RWPE2 (cell line): ENCODE data around the gene DDRGK1.
"Not testable (repeated sequence)": the region's sequence is repeated elsewhere in the genome, so short reads cannot be mapped to it uniquely, and the experiment has no call there.

Source experiments
- ATAC-seq: fragments of 200-7000 bp; cut with Tn5 transposase; 3 replicates; pipeline ENCODE4 v1.9.1; 2021; ENCODE audit warnings: low read depth
- DNase-seq: peaks from one replicate; pipeline ENCODE4 v3.0.0-alpha.2; 2020; ENCODE audit warnings: low spot score
- H3K27ac ChIP-seq: fragments of 450-650 bp; 2 replicates; pipeline ENCODE4 v1.5.1; 2017; ENCODE audit warnings: mild to moderate bottlenecking; ENCODE audit not compliant: poor library complexity, severe bottlenecking
- H3K27me3 ChIP-seq: fragments of 250-450 bp; sonication (Bioruptor Pico); 2 replicates; pipeline ENCODE4 v1.5.1; 2021; ENCODE audit warnings: mild to moderate bottlenecking, moderate library complexity; ENCODE audit not compliant: insufficient read depth, poor library complexity, severe bottlenecking
- H3K36me3 ChIP-seq: fragments of 250-450 bp; sonication (Bioruptor Pico); 2 replicates; pipeline ENCODE4 v1.5.1; 2020; ENCODE audit warnings: low read depth, mild to moderate bottlenecking, moderate library complexity
- H3K4me1 ChIP-seq: fragments of 250-450 bp; sonication (Bioruptor Pico); 2 replicates; pipeline ENCODE4 v1.5.1; 2021; ENCODE audit warnings: mild to moderate bottlenecking, moderate library complexity; ENCODE audit not compliant: insufficient read depth, poor library complexity, severe bottlenecking
- H3K4me3 ChIP-seq: fragments of 250-450 bp; sonication (Bioruptor Pico); 2 replicates; pipeline ENCODE4 v1.5.1; 2021; ENCODE audit warnings: mild to moderate bottlenecking, moderate library complexity; ENCODE audit not compliant: severe bottlenecking
- H3K9me3 ChIP-seq: fragments of 250-450 bp; sonication (Bioruptor Pico); 2 replicates; pipeline ENCODE4 v1.5.1; 2021; ENCODE audit warnings: mild to moderate bottlenecking, moderate library complexity; ENCODE audit not compliant: severe bottlenecking
- CTCF ChIP-seq: fragments of 450-650 bp; IDR thresholded peaks from one replicate; pipeline ENCODE4 v1.5.1; 2017; ENCODE audit warnings: mild to moderate bottlenecking, moderate library complexity; ENCODE audit not compliant: poor library complexity, severe bottlenecking

The DDRGK1 gene

GRCh38 chr20:3188823-3189413 is 15.6 kb downstream of the DDRGK1 start:
- Histone ChIP-seq H3K4me3 (no peak overlapping the region), H3K9me3 (no peaks in the 10 kb centered on the region), H3K27me3 (no peaks in the 10 kb centered on the region), H3K27ac (no peak overlapping the region), H3K36me3 (peaks cover 35% of the 10 kb centered on the region), H3K4me1 (no peaks in the 10 kb centered on the region)
- ATAC-seq (no peak; the same call in 2 of the 3 replicates), DNase-seq (no peak)
- no peak for TF ChIP-seq CTCF

DNA sequence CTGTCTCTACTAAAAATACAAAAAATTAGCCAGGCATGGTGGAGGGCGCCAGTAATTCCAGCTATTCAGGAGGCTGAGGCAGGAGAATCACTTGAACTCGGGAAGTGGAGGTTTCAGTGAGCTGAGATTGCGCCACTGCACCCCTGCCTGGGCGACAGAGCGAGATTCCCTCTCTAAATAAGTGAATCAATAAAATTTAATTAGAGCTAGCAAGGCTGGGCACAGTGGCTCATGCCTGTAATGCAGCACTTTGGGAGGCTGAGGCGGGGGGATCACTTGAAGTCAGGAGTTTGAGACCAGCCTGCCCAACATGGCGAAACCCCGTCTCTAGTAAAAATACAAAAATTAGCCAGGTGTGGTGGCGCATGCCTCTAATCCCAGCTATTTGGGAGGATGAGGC is 16.6 kb downstream of the DDRGK1 start:
- H3K4me1 ChIP-seq, H3K27me3 ChIP-seq, ATAC-seq, H3K4me3 ChIP-seq, DNase-seq, H3K27ac ChIP-seq, H3K9me3 ChIP-seq: not testable (repeated sequence)
- peaks cover 26% of the 10 kb centered on the region for H3K36me3 ChIP-seq

- H3K4me1 ChIP-seq, result no peaks in the 10 kb centered on the region
- no peaks in the 10 kb centered on the region for H3K27me3 ChIP-seq
- no peaks in the 10 kb centered on the region for H3K9me3 ChIP-seq
- no peaks in the 10 kb centered on the region for H3K36me3 ChIP-seq
- H3K27ac ChIP-seq, result no peak overlapping the region
- no peak for TF ChIP-seq CTCF
- H3K4me3 ChIP-seq, result no peak overlapping the region
- DNase-seq (no peak), ATAC-seq (peak; percentile 57)
These were observed 20.4 kb downstream of the DDRGK1 start for GRCh38 chr20:3183896-3184612.

DNA sequence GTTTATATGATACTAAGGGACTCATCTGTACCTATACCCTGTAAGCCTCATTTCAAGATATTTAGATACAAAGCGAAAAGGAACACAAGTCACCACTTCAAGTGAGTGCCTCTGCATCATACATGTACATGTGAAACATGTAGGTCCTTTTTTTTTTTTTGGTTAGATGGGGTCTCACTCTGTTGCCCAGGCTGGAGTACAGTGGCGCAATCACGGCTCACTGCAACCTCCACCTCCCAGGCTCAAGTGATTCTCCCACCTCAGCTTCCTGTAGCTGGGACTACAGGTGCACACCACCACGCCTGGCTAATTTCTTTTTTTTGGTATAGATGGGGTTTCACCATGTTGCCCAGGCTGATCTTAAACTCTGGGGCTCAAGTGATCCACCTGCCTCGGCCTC is 22.1 kb downstream of the DDRGK1 start:
- H3K27me3 ChIP-seq, ATAC-seq, H3K27ac ChIP-seq, H3K36me3 ChIP-seq, H3K4me3 ChIP-seq, H3K9me3 ChIP-seq, DNase-seq, H3K4me1 ChIP-seq: not testable (repeated sequence)

- DNase-seq (no peak), ATAC-seq (no peak)
- H3K36me3 ChIP-seq, result no peaks in the 10 kb centered on the region
- no peaks in the 10 kb centered on the region for H3K27me3 ChIP-seq
- no peak overlapping the region for H3K27ac ChIP-seq
- no peaks in the 10 kb centered on the region for H3K9me3 ChIP-seq
- no peak for TF ChIP-seq CTCF
- H3K4me1 ChIP-seq, result no peaks in the 10 kb centered on the region
- H3K4me3 ChIP-seq, result no peak overlapping the region
These were observed 23.2 kb downstream of the DDRGK1 start for GRCh38 chr20:3181270-3181669.

DNA sequence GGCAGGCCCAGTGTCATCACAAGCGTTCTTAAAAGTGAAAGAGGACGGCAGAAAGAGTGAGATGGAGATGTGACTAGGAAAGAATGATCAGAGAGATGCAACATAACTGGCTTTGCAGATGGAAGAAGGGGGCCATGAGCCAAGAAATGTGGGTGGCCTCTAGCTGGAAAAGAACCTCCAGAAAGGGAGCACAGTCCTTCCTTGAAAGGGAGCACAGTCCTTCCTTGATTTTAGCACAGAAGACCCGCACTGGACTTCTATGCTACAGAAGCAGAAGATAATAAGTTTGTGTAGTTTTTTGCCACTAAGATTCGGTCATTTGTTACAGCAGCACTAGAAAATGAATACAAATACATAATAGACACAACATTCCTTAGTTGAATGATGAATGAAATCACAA is 24.2 kb downstream of the DDRGK1 start:
- Histone ChIP-seq H3K4me1 (no peaks in the 10 kb centered on the region), H3K9me3 (no peaks in the 10 kb centered on the region), H3K27ac (no peak overlapping the region), H3K27me3 (no peaks in the 10 kb centered on the region), H3K4me3 (no peak overlapping the region), H3K36me3 (no peaks in the 10 kb centered on the region)
- no peak for DNase-seq
- no peak for ATAC-seq
- no peak for TF ChIP-seq CTCF
